PFSK-1 (cell line): ENCODE measurements around the gene MAN2B2.

ENCODE experiments used
- FOXP2 ChIP-seq: optimal IDR thresholded peaks from 2 replicates; pipeline ENCODE3; 2011; ENCODE audit warnings: borderline replicate concordance, control low read depth, inconsistent platforms; ENCODE audit not compliant: insufficient read depth; ENCODE audit errors: extremely low read length, extremely low read depth
- POLR2AphosphoS5 ChIP-seq: IDR thresholded peaks from 2 replicates; pipeline ENCODE4 v1.6.1; 2012; ENCODE audit warnings: low read depth, mild to moderate bottlenecking, control low read depth, low read length, moderate library complexity
- REST ChIP-seq, 2 experiments: IDR thresholded peaks; 2 replicates each; pipeline versions ENCODE4 v1.6.1 to v1.8.0; 2011 to 2012; ENCODE audit warnings: low read depth in 2 of 2, low read length in 2 of 2, control low read depth in 1 of 2, inconsistent platforms in 1 of 2, mild to moderate bottlenecking in 1 of 2, moderate library complexity in 1 of 2; ENCODE audit not compliant: insufficient read depth in 1 of 2
- SIN3A ChIP-seq: IDR thresholded peaks from 2 replicates; pipeline ENCODE4 v1.6.1; 2012; ENCODE audit warnings: mild to moderate bottlenecking, low read length, moderate library complexity, borderline replicate concordance; ENCODE audit not compliant: insufficient read depth
- TAF1 ChIP-seq: IDR thresholded peaks from 2 replicates; pipeline ENCODE4 v1.6.1; 2012; ENCODE audit warnings: low read length, control low read depth, borderline replicate concordance; ENCODE audit not compliant: insufficient read depth

- TF ChIP-seq POLR2AphosphoS5 (no peak), FOXP2 (no peak), REST (IDR thresholded peaks at IDR 0.05; ENCODE audit: insufficient read depth in 1 of 2, low read depth in 2 of 2, low read length in 2 of 2) (no peak), TAF1 (no peak), SIN3A (no peak)
Measured at GRCh38 chr4:6582889-6583490, 8.0 kb downstream of the MAN2B2 start.
